ENCODE results near the gene BSG. TPM values are rescaled to one million over a fixed set of nuclear protein-coding genes. Genes with fewer than 3 reads are reported as not detected.
A peak's percentile ranks its signal among the peaks of the same experiment; 100 is the strongest.

The BSG gene
- total and polyA plus RNA-seq, 9 donors, result 111 to 484 (median 315) TPM

DNA sequence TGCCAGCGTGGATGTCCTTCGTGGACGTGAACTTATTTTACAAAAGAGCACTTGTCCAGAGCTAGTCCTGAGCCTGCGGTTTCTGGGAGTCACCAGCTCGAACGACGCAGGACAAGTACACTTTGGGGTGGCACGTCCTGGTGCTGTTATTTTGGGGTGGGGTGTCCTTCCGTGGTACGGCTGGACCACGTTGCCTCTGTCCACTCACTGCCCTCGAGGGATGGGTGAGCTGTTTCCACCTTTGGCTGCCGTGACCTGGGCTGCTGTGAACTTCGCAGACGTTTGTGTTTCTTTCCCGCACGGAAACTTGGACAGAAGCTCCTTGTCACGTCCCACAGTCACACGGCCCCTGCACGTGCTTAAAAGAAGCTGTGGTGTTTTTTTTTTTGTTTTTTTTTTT is 17.6 kb upstream of the BSG start:
- WGBS, 3 donors, result 66 to 79% (median 71%) methylated on average over 20 of the region's 20 CpGs
- intact Hi-C loops (cut with DNase I), result no loop called here
- H3K27ac ChIP-seq, result no peak overlapping the region
- no peaks in the 10 kb centered on the region for H3K9me3 ChIP-seq
- peaks cover 6% of the 10 kb centered on the region for H3K4me1 ChIP-seq (ENCODE audit: insufficient read depth)
- DNase-seq, result no peak
- no peak overlapping the region for H3K4me3 ChIP-seq
- no peaks in the 10 kb centered on the region for H3K36me3 ChIP-seq
- TF ChIP-seq CTCF (IDR thresholded peaks at IDR 0.05), result no peak
- TF ChIP-seq EP300 (IDR thresholded peaks at IDR 0.05), result no peak
- TF ChIP-seq POLR2A (IDR thresholded peaks at IDR 0.05), result no peak
- H3K27me3 ChIP-seq, result no peaks in the 10 kb centered on the region

DNA sequence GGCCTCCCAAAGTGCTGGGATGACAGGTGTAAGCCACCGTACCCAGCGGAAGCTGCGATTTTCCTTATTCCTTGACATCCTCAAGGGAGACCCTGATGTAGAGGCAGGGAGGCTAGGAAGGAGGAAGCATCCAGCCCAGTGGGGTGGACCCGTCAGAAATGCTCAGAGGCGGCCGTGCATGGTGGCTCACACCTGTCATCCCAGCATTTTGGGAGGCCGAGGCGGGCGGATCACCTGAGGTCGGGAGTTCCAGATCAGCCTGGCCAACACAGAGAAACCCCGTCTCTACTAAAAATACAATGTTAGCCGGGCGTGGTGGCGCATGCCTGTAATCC is 17.0 kb upstream of the BSG start:
- no peaks in the 10 kb centered on the region for H3K9me3 ChIP-seq
- TF ChIP-seq CTCF (IDR thresholded peaks at IDR 0.05), result no peak
- TF ChIP-seq EP300 (IDR thresholded peaks at IDR 0.05), result no peak
- no peak for TF ChIP-seq POLR2A (IDR thresholded peaks at IDR 0.05)
- H3K27ac ChIP-seq, result no peak overlapping the region
- DNase-seq, result no peak
- 90 to 94% (median 93%) methylated on average over 14 of the region's 14 CpGs for WGBS, 3 donors
- no peaks in the 10 kb centered on the region for H3K27me3 ChIP-seq
- H3K36me3 ChIP-seq, result no peaks in the 10 kb centered on the region
- peaks cover 6% of the 10 kb centered on the region for H3K4me1 ChIP-seq (ENCODE audit: insufficient read depth)
- H3K4me3 ChIP-seq, result no peak overlapping the region
- intact Hi-C loops (cut with DNase I), result no loop called here

DNA sequence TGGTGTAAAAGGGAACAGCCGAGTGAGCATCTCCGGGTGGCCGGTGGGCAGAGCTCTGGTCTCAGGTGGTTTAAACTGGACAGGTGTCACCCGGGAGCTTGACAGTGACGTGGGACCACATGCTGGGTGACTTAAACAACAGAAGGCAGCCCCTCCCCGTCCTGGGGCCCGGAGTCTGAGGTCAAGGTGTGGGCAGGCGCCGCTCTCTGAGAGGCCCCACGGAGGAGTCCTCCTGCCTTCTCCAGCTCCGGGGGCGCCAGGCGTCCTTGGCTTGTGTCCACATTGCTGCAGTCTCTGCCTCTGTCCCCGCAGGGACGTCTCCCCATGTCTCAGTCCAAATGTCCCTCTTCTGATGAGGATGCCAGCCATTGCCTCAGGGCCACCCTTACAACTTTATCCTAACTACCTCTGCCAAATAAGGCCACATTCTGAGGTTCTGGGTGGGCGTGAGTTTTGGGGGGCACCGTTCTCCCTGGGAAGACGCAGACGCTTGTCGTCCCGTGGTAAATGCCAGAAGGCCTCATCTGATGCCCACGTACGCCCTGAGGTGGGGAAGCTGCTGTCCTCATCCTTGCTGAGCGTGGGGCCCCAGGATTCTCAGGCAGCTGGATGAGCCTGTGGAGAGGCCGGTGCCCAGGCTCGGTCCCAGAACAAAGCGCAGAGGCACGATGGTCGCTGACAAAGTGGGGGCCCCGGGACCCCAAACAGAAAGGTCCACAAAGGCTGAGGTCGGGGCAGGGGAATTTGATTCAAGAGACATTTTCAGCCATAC is 15.6 kb upstream of the BSG start:
- intact Hi-C loops (cut with DNase I), result no loop called here
- Histone ChIP-seq H3K9me3 (no peaks in the 10 kb centered on the region), H3K27me3 (no peaks in the 10 kb centered on the region), H3K4me1 (ENCODE audit: insufficient read depth) (peaks cover 6% of the 10 kb centered on the region), H3K36me3 (no peaks in the 10 kb centered on the region), H3K4me3 (no peak overlapping the region), H3K27ac (no peak overlapping the region)
- TF ChIP-seq CTCF (IDR thresholded peaks at IDR 0.05) (no peak), EP300 (IDR thresholded peaks at IDR 0.05) (no peak), POLR2A (IDR thresholded peaks at IDR 0.05) (no peak)
- WGBS, 3 donors, result 76 to 79% (median 77%) methylated on average over 31 of the region's 31 CpGs
- DNase-seq, result peak in 1 of 5 donors; percentile 14

DNA sequence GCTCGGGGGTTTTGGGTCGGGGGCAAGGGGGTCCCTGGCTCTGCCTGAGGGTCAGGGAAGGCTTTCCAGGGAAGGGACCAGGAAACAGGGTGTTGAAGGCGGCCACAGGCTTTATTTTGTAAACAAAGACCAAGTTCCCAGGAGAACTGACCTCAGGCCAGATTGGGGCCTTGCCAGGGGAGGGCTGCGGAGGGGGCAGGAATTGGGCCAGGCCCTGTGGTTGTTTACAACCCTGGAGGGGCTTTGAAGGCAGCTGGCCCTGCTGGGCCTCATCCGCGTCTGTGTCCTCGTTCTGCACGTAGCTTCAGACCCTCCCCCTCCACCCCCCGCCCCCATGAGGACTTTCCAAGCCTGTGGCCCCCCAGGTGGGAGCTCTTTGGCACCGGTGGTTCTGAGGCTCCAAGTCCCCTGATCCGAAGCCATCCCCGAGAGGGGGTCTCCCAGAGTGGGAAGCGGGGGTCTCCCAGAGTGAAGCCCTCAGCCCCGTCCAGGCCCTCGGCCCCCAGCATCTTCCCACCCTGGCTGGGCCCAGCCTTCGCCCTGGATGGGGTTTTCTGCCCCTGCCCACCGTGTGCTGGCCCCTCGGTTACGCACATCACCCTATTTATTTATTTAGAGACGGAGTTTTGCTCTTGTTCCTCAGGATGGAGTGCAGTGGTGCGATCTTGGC is 13.5 kb upstream of the BSG start:
- Histone ChIP-seq H3K36me3 (no peaks in the 10 kb centered on the region), H3K4me3 (no peak overlapping the region), H3K27me3 (no peaks in the 10 kb centered on the region), H3K4me1 (ENCODE audit: insufficient read depth) (peaks cover 6% of the 10 kb centered on the region), H3K27ac (no peak overlapping the region), H3K9me3 (no peaks in the 10 kb centered on the region)
- TF ChIP-seq POLR2A (IDR thresholded peaks at IDR 0.05) (no peak), EP300 (IDR thresholded peaks at IDR 0.05) (no peak), CTCF (IDR thresholded peaks at IDR 0.05) (no peak)
- 34 to 41% (median 37%) methylated on average over 19 to 21 of the region's 21 CpGs for WGBS, 3 donors
- DNase-seq, result peak; percentile 76 to 89 (median 80)
- intact Hi-C loops (cut with DNase I), result no loop called here

All from ovary (tissue), 9 donors.